HS-27A (cell line): ENCODE results near the gene KAT2B.
"Not testable (repeated sequence)": the region's sequence is repeated elsewhere in the genome, so short reads cannot be mapped to it uniquely, and the experiment has no call there.

Experiments
- DNase-seq: peaks from one replicate; pipeline ENCODE4 v3.0.0-alpha.2; 2012; ENCODE audit warnings: low read depth, missing footprints

The KAT2B gene

DNA sequence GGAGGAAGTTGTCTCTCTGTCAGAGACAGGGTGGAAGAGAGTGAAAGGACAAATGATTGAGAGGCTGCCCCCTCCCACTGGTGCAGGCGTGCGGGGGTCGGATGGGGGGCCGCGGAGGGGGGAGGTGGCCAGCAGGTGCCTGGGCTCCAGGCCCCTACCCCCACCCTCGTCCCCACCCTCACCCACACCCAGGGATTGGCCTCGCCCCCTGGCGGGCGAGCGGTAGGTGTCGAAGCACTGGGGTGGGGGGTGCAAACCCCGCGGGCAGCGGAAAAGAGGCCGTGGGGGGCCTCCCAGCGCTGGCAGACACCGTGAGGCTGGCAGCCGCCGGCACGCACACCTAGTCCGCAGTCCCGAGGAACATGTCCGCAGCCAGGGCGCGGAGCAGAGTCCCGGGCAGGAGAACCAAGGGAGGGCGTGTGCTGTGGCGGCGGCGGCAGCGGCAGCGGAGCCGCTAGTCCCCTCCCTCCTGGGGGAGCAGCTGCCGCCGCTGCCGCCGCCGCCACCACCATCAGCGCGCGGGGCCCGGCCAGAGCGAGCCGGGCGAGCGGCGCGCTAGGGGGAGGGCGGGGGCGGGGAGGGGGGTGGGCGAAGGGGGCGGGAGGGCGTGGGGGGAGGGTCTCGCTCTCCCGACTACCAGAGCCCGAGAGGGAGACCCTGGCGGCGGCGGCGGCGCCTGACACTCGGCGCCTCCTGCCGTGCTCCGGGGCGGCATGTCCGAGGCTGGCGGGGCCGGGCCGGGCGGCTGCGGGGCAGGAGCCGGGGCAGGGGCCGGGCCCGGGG, at the start of gene KAT2B:
KAT2B (plus strand) TSS at position 682 of the 783 bp plus-strand sequence; CDS start at position 714, 32 bp downstream.
- no peak for DNase-seq

DNA sequence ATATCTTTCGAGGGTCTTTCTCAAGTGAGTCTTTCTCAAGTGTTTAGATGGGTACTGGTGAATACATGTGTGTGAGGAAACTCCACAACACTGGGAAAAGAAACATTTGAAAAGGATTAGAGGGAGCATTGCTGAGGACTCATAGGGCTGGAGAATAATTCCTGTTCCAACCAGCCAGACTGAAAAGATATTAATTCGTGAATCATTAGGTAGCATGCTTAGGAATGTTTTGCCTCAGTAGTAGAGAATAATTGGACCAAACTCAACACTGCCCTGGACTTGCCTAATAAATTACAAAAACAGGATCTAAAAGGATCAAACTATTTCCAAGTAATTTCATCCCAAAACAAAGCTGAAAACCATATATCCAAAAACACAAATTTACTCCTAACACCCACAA, 45.5 kb upstream of the KAT2B start:
- DNase-seq = no peak

DNA sequence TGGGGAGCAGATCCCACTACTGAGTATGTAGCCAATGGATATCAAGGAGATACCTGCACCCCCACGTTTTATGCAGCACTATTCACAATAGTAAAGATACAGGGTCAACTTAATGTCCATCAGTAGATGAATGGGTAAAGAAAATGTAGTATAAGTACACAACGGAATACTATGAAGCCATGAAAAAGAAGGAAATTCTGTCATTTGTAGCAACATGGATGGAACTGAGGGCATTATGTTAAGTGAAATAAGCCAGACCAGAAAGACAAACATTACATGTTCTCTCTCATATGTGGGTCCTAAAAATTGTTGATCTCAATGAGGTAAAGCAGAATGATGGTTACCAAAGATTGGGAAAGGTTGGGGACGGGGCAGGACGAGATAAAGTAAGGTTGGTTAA, 42.7 kb upstream of the KAT2B start:
- DNase-seq = no peak

DNA sequence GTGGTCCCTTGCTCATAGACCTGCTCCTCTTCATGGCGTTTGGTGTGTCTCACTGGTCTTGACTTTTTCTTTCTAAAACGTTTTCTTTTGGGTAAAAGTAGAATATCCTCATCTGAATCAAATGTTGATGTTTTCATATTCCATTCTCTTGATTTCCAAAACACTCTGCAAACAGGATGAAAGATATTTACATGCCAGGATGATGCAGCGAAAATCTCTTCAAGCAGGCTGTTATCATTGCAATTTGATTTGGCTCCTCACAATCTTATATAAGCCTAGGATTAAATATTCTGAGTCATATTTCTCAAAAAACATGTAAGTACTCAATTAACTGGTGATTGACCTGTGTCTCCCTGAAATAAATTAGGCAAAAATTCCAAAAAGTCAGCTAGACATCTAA, 38.3 kb upstream of the KAT2B start:
- no peak for DNase-seq

- DNase-seq = no peak
Observed at GRCh38 chr3:20007960-20008359, 32.3 kb upstream of the KAT2B start.

- DNase-seq = no peak
Observed at GRCh38 chr3:20008646-20009045, 31.6 kb upstream of the KAT2B start.

DNA sequence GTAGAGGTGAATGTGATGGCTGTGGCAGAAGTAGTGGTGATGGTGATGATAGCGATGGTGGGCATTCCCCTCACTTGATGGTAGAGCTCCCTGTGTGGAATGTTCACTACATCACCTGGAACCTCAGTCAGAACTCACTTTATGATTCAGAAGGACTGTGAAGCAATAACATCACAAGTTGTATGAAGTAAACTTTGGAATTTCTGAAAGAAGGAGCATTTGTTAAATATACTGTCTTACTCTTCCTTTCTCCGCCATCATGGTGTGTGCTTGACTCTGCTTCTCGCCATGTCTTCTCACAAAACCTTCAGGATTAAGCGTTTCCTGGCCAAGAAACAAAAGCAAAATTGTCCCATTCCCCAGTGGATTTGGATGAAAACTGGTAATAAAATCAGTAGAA, 28.1 kb upstream of the KAT2B start, which contains the start of gene PP2D1:
PP2D1 (minus strand) TSS at position 101 of the 400 bp plus-strand sequence. CDS start 192 bp downstream, outside the sequence.
- DNase-seq = no peak

GRCh38 chr3:20013396-20013795, 26.9 kb upstream of the KAT2B start:
- DNase-seq = no peak

GRCh38 chr3:20015525-20015924, 24.7 kb upstream of the KAT2B start:
- no peak for DNase-seq

DNA sequence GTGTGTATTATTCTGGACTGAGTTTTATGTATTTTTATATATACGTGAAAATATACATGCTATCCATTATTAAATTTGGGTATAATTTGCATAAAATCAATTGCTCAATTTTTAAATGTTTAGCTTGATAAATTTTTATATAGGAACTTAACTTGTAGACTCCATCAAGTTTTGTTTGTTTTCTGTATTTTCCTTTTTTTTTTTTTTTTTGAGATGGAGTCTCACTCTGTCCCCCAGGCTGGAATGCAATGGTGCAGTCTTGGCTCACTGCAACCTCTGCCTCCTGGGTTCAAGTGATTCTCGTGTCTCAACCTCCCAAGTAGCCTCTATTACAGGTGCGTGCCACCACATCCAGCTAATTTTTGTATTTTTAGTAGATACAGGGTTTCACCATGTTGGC, 24.2 kb upstream of the KAT2B start:
- DNase-seq = not testable (repeated sequence)

- no peak for DNase-seq
Observed at GRCh38 chr3:20022954-20023622, 17.2 kb upstream of the KAT2B start.

- no peak for DNase-seq
Observed at GRCh38 chr3:20023623-20024405, 16.4 kb upstream of the KAT2B start.

DNA sequence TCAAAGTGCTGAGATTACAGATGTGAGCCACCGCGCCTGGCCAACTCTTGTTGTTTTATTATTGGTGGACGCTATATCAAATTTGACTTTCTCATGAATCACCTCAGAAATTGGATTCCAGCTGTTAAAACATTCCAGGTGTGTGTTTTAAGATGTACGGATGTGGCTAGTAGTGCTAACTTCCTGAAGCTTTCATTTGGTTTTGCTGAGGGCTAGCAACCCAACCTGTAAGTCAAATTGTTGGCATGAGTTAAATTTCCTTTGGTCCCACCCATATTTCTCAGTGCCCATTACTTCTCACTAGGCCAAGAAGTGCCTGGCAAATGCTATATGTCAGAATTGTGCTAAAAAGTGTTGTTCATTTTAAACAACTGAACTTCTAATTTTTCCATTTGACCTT, 13.1 kb upstream of the KAT2B start:
- no peak for DNase-seq

GRCh38 chr3:20028905-20029331, 11.3 kb upstream of the KAT2B start:
- DNase-seq = no peak

GRCh38 chr3:20031939-20032338, 8.3 kb upstream of the KAT2B start:
- not testable (repeated sequence) for DNase-seq

- no peak for DNase-seq
Observed at GRCh38 chr3:20035019-20035418, 5.2 kb upstream of the KAT2B start.

DNA sequence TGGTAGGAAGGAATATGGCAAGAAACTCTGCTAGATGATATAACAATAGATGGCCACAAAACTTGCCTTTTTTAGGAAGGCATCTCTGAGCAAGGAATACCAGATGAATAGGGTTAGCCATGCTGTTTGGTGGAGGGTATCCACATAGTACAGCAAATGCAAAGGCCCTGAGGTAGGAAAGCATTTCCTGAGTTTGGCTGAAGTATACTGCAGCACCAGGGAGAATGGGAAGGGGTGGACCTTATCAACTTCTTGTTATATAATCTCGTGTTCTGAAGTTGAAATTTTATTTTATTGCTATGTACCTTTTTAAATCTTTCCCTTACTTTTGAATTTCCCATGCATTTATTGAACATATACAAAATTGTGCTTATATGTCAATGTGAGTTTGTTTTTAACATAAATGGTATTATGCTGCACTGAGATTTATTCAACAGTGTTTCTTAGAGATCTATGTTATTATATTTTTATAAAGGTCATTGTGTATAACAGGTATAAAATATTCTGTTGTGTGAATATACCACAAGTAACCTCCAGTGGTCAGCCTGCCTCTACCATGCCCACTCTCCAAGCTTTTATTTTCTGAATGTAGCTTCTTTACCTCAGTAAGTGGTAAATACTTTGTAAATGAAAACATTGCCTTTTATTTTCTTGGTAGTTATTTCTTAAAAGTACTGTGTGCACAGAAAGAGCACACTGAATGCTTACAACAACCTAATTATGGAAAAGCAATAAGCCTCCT, 2.8 kb upstream of the KAT2B start:
- no peak for DNase-seq

GRCh38 chr3:20038699-20039465, 1.4 kb upstream of the KAT2B start:
- DNase-seq = no peak

DNA sequence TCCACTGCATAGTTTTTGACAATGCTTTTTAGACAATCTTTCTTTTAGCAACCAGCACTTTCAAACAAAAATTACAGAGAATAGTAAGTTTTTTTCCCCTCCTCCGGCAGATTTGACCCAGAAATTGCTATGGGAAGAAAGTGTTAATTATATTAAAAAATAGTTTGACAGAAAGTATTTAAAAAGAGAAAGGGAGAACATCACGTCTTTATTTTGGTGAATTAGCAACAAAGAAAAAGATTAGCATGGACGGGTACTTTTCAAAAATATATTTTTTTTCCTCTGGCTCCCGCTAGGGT, 831 bp upstream of the KAT2B start:
- DNase-seq = no peak

- DNase-seq = peak; percentile 53
Observed at GRCh38 chr3:20040548-20041196, 426 bp downstream of the KAT2B start.
